GM21528 (cell line): ENCODE results near the gene WHRN.

ENCODE experiments used
- ATAC-seq: cut with Tn5 transposase; IDR thresholded peaks from one replicate; pipeline ENCODE4 v1.9.1; 2021; ENCODE audit warnings: mild to moderate bottlenecking, moderate library complexity; ENCODE audit not compliant: unreplicated experiment, low FRiP score

WHRN gene

DNA sequence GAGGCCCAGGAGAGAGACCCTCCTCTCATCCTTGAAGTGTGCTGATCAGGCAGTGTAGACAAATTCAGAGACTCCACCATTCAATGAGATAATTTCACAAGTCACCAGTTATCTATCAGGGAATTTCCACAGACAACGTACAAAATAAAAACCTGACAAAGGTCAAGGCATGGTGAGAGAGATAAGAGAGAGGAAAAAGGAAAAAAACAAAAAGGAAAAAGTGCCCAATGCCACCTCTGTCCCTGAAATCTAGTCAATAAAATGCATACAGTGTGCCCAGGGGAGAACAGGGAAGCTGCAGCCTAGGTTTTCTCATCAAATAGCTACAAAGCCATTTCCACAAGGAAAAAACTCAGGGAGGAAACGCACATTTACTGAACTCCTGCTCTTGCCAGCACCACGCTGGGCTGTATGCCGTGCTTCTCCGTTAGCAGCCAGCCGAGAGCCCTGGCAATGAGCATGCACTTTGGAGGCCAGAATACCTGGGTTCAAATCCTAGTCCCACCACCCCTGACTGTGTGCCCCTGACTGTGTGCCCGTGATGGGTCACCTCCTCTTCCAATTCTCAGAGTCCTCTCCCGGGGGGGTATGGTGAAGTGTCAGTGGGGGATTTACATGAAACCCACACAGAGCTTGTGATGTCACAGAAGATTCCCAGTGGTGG, 11.6 kb downstream of the WHRN start:
- ATAC-seq, result no peak

DNA sequence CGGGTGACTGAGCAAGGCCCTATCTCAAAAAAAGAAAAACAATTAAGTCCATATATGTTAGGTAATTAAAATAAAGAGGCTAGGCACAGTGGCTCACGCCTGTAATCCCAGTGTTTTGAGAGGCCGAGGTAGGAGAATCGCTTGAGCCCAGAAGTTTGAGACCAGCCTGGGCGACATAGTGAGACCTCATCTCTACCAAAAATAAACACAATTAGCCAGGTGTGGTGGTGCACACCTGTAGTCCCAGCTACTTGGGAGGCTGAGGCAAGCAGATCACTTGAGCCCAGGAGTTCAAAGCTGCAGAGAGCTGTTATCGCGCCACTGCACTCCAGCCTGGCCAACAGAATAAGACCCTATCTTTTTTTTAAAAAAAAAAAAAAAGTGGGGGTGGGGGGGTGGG, 12.3 kb downstream of the WHRN start:
- ATAC-seq, result no peak

DNA sequence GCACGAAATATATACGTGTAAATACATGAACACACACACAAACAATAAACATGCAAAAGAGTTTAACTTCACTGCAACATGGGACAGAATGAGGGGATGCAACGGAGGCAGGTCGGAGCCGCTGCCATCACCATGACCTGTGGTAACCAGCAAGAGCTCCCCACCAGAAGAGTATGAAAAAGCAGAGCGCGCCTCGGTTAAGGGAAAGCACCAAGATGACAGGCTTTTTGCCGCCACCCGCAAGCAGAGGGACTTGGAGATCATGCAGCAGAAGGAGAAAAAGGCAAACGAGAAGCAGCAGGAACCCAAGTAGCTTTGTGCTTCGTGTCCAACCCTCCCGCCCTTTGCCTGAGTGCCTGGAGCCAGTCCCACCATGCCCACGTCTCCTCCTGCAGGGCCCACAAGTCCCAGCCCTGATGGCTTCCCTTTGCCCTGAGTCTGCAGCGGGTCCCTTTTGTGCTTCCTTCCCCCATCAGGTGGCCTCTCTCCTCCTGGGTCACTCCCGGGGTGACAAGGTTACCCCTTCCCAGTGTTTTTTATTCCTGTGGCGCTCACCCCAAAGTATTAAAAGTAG, 13.8 kb downstream of the WHRN start:
- ATAC-seq, result no peak

DNA sequence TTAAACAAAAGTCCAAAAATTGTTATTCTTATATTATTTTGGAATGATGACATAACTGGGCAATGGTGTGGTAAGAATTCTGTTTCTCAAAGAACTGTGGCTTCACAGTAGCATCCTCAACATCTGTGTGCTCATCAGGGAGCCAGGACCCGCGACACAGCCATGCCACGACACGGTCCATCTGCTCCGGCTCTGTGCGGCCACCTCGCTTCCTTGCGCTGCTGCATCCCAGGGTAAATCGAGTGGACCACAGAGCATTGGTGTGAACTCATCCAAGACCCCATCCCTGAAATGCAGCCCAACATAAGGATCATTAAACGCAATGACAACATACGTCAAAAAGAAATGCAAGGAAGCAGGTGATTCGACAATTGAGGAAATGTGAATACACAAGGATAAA, 15.3 kb downstream of the WHRN start:
- no peak for ATAC-seq

DNA sequence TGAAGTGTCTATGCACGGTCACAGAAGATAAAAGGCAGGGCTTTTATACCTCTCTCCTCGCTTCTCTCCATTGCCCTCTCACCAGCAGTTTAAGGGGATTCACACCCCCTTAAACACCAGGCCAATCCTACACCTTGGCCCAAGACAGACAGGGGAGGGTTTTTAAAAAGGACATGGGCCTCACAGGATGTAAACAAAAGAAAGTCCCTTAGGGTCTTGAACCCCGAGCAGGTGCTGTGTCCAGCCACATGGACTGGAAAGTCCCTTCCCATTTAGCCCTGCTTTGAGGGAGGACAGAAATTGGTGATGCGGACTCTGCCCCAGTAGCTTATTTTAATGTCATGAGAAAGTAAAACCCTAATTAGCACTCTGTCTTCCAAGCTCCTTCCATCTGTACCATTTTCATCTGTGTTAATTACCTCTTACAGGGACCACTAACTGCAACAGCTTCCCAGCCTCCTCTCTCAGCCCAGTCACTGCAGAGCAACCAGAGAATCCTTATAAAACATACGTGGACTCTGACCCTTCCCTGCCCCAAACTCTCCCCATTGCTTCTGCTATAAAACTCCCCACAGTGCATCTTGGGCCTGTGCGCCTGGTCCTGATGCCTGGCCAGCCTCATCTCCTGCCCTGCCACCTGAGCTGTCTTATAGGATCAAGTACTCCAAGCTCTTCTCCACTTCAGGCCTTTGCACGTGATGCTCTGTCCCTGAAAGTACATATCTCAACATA, 16.7 kb downstream of the WHRN start:
- no peak for ATAC-seq

DNA sequence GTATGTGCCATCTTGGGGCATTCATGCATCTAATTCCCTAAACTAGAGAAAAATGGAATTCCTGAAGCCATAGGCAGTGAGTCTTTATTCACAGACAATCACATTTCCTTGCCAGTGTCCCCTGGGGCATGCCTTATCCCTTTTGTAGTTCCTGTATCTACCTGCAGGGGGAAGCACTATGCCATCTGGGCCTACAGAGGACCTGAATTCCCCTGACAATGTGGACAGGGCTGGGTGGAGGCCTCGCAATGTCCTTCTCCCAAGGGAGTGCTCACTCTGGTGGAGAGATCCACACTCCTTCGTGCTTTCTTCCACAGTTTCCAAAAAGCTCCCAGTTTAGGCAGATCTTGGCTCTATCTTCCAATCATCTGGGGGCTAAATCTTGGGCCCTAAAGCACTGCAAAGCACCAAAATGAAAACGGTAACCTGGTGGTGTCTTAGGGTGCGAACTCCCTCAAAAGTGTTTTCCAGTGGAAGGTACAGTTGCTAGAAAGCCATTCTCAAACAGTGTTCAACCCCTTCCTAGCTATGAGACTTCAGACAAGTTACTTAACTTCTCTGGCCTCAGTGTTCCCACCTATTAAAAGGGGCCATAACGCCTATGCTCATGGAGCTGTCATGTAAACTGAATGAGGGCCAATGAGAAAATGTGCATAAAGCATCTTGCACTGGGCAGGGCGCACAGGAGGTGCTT, 17.5 kb downstream of the WHRN start:
- ATAC-seq, result peak; percentile 59

DNA sequence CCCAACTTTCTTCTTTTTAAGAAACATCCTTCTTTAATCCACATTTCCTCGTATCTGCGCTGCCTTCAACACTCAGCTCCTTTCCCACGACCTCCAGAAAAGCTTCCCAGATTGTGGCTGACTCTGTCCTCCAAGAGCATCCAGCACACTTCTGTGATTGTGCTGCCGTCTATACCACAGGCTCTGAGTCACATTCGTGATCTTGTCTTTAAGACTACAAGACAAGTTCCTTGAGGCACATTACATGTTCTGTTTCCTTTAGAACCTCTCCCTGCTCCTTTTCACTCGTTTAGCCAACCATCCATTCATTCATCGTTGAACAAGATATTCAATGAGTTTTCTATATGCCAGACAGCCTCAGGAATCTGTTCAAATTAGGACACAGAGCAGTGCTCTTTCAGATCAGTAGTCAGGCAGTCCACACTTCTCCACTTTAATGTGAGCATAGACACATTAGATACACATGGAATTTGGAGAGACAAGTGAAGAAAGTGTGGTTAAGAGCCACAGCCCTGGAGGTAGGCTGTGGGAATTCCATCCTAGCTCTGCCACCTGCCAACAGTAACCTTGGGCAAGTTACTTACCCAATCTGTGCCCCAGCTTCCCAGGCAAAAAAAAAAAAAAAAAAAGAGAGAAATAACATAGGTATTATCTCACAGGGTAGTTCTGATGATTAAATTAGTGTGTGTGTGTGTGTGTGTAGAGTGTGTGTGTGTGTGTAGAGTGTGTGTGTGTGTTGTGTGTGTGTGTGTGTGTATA, 18.9 kb downstream of the WHRN start:
- ATAC-seq, result no peak

DNA sequence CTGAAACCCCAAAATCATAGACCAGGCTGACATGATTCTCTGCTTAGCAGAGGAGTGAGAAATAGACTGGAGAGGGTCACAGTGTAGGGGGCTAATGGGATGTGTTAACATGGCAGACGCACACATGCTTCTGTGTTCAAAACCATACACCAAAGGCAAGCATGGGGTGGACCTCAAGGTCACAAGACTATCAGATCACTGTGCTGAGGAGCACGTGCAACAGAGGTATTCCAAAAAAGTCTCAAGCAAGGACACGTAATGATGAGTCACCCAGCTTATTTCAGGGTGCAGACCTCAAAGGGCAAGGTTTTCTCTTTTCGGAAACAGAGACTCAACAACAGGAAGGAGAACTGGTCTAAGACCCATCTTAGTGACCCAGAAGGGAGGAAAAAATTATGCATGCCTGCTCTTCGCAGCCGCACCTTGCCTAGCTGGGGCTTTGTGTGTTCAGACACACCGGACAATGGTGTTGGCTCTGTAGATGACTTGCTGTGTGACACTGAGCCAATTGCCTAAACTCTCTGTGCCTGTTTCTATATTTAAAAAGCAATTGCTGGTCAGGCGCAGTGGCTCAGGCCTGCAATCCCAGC, 20.3 kb downstream of the WHRN start:
- peak; percentile 58 for ATAC-seq

DNA sequence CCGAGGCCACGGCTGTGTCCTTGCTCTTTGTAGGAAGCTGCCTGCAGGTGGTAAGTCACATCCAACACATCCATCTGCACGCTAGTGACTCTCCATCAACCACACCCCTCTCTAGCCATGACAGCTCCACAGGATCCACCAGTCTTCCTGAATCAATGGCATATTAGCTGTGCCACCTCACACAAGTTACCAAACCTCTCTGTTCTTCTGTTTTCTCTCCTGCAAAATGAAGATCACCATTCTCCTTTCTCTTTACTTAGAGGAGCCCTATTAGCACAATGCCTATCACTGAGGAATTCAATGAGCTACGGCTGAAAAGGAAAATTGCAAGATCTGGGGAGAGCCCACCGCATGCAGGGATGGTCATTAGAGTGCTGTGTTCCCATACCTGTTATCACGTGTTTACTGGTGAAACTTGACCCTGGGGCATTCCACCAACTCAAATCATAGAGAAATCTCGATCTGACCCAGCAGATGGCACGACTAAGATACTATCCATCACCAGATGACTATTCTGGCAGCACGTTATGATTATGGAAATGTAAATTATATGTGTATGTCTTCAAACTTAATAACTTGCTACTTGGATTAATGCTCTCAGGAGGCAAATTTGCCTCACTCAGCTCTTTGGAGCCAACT, 20.9 kb downstream of the WHRN start:
- no peak for ATAC-seq

DNA sequence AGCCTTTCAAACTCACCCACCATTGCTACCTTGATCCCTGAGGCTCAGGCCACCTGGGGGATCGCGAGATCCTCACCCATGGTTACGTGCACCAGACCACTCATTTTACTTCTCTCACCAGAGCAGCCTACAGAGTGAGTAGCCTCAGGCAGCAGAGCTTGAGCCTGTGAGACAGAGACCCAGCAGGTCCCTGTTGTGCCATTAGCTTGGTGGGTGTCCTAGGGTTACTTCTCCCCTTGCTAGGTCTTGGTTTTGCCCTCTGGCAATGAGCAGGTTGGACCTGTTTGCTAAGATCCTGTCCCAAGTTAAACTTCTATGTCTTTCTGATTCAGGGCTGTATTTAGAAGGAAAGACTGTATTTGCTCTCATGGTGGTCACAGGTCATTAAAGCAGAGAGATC, 21.8 kb downstream of the WHRN start:
- ATAC-seq, result no peak

DNA sequence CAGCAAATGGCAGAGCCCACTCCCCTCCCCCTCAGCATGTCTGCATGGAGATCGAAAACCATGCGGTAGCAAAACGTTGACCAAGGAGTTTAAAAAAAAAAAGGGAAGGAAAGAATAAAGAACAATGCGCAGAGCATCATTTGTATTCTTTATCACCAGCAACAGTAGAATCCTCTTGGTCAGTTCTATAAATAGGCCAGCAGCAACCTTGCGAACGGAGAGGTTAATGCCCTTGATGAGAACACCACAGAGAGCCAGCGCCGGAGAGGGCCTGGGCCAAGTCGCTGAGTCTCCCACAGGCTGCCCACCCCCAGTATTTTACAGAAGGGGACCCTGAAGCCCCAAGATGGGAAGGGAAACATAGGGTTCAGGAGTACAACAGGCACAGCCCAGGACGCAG, 22.7 kb downstream of the WHRN start:
- ATAC-seq, result no peak

DNA sequence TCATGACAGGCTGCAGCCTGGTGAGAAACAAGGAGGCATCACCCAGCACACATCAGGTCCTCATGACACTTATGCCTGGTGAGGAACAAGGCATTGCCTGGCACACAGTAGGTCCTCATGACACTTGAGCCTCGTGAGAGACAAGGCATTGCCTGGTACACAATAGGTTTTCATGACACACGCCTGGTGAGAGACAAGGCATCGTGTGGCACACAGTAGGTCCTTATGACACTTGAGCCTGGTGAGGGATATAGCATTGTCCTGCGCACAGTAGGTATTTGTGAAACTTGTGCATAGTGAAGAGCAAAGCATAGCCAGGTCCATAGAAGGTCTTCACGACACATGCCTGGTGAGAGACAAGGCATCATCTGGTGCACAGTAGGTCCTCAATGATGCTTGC, 23.5 kb downstream of the WHRN start:
- ATAC-seq, result no peak

DNA sequence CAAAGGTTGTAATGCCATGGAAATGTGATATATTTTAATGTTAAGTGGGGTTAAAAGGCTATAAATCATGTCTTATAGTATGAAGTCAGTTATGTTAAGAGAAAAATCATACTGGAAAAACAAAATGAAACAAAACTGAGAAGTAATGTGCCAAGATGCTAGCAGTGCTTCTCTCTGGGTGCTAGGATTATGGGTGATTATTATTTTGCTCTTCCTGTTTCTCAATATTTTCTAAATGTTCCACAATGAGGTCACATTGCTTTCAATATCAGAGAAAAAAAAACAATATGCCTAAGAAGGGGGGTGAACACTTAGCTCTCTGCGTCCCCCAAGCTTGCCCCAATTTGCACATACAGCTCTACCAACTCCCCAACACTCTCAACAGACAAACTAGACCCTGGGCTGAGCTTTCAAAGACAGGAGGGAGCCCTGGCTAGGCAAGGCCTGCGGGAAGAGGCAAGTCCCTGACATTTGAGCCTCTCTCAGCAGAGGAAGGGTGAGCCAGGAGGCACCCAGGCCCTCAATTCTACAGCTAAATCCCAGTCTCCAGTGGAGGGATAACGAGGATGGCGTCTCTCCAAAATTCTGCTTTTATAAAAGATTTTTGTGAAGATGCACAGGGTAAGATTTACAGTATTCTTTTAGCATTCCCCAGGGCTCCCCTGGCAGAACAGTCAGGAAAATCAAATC, 24.4 kb downstream of the WHRN start:
- no peak for ATAC-seq

DNA sequence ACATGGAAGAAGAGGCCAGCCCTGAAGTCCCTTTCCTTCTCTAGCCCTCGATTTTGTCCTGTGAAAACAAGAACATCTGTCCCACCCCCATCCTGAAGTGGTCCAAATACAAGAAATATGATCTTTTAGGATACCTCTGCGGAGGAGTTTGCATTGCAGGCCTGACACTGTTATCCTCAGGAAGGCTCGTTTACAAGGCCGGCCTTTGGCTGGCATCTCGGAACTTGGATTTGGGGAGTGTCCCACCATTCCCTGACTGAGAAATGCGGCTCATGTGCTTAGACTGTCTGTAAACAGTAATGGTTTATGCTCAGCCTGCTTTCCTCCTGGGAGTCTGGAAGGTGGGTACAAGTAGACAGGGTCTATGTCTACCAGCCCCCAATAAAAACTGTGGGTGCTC, 26.4 kb downstream of the WHRN start:
- ATAC-seq, result no peak

DNA sequence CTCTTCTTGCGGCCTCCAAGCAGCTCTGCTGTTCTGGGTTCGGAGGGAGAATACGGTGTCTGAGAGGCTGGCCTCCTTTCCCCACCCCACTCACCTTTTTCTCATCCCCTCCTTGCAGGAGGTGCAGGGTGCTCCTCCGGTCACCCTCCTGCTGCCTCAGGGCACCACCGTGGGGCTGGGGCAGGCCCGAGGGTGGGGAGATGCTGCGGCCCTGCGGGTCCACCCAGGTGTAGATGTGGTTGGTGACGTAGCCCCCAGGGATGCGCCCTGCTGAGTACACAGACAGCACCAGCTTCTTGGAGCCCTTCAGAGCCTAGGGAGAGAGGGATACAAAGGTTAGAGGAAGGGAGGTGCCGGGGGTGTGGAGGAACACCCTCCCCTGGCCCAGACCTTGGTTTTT, 26.8 kb downstream of the WHRN start:
- ATAC-seq, result no peak

DNA sequence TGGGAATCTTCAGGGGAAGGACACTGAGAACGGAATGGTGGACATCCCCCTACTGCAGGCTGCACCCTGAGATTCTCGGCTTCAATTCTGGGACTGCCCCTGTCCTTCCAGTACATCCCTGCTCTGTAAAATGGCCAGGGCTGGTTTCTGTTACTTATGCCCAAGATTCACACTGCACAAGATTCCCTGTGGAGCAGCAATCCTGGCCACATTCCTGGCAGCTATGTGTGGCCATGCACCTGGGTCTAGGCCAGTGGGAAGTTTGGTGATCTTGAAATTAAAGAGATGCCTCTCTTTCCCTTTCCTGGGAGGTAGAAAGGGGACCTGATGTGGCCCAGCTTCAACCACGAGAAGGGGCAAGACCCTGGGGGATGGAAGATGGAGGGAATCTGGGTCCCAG, 27.6 kb downstream of the WHRN start:
- ATAC-seq, result no peak

DNA sequence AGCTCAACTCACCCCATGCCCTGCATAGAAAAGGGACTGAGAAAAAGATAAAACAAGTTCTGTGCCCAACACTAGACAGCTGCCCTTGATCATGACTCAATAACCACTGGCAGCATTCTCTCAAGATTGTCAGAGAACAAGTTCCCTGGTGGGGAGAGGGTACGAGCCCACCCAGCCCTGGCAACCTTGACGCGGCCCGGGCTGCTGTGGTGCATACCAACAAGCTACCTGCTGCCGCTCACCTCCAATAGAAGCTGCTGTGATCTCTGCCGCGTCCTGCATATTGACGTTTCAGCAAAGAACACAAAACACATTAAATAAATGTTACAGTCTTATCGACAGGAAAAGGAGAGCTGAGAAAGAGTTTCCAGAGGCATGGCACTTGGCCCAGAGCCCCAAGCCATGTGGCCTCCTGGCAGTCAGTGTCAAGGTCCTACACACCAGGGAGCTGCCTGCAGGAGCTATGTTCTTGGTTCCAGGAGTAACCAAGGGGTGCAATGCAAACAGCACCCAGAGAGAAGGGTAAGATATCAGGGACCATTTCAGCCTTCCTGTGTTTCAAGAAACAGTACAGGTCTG, 28.3 kb downstream of the WHRN start:
- ATAC-seq, result no peak

DNA sequence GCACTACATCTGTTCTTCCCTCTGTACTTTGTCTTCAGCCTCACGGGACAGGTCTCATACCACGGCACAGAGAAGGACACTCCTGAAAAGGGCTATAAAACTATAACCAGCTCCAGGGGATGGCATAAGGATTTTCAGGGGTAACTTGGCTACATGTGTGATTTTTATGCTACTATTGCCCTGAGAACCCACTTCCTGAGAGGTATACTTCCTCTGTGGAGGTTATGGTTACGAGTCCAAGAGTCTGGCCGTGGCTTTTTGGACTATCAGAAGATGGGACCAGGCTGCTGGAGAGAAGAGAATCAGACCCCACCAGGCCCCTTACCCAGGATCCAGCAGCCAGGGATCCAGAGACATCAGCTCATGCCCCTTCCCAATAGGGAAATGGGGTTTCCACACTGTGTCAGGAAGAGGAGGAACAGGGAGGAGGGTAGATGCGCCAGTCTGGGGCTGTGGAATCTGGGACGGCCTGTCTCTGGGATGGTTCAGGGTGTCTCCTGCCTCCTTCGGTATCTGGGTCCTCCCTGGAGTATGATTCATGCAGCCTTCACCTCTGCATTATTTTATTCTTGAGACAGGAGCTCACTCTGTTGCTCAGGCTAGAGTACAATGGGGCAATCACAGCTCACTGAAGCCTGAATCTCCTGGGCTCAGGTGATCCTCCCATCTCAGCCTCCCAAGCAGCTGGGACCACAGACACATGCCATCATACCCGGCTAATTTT, 29.7 kb downstream of the WHRN start:
- no peak for ATAC-seq
